HG03139 (cell line): ENCODE results near the gene HOXA6.

Experiments used
- ATAC-seq: cut with Tn5 transposase; IDR thresholded peaks from one replicate; pipeline ENCODE4 v1.9.1; 2021; ENCODE audit not compliant: unreplicated experiment

Gene HOXA6

GRCh38 chr7:27185013-27185853, 37.7 kb upstream of the HOXA6 start, which contains the start of gene HOXA11:
TSS of gene HOXA11 (minus strand) at chr7:27185232. CDS start at chr7:27185144, 88 bp downstream.
- ATAC-seq = no peak

DNA sequence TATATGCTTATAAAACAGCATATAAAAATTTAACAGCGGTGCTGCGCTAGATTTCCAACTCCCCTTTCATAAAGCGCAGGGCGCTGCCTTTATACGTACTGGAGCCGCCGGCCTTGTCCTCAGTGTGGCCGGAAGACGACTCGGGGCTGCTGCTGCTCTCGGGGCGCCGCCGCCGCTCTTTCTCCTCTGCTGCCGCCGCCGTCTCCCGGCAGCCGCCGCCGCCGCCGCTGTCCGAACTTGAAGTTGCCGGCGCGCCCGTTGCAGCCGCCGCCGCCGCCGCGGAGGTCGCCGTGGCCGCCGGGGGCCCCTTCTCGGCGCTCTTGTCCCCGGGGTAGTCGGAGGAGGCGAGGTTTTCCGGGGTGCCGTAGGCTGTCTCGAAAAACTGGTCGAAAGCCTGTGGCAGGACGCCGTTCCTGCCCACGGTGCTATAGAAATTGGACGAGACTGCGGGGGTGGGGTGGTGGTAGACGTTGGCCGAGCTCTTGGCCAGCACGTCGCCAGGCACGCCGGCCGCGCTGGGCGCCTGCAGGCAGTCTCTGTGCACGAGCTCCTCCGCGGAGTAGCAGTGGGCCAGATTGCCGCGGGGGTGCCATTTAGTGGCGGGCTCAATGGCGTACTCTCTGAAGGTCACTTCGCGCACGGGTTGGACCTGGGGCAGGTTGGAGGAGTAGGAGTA, 36.9 kb upstream of the HOXA6 start:
- no peak for ATAC-seq

DNA sequence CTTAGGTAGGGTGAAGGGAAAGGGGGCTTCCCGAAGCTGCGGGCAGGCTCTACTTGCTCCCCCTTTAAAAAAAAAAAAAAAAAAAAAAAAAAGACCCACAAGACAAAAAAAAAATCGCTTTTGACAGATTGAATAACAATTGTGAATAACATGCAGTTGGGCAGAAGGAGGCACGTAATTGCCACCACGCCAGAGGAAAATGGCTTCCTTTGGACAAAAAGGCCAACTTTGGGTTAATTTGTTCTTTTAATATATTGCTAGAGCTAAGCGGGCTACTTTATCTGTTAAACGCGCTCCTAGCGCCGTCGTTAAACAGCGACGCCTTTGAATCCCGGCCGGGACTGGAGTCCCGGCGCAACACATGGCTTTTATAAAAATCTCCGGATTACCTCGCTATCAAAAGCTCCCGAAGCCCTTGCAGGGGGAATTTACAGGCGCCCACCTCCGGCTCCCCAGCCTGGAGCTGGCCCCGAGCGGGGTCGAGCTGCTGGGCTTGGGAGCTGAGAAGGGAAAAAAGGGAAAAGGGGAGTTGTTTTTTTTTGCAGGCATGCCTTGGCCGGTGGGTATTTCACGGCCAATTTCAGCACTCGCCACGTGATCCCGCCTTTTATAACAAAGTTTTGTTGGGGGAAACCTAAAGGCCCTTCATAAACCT, 36.2 kb upstream of the HOXA6 start:
- ATAC-seq = no peak

GRCh38 chr7:27182861-27183681, 35.5 kb upstream of the HOXA6 start:
- ATAC-seq = no peak

- ATAC-seq = no peak
Measured at GRCh38 chr7:27182285-27182841, 34.8 kb upstream of the HOXA6 start.

DNA sequence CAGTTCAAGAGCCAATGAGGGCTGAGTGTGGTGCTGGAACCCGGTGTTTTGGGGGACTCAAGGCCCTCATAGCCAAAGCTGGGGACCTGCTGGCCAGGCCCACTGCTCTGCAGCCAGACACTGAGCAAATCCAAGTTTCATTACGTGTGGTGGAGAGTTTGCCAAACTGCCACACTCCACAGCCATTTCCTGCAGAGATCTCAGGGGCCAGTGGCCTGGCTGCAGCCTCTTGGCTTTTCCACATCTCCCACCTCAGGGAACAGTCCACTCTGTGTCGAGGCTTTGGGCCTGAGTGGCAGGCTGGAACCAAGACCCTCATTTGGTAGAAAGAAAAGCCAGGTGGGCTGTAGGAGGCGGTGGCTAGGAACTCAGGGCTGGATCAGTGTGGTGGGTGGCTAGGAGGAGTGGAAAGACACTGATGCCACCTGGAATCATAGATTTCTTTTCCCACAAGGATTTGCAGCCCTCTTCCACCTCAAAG, 34.3 kb upstream of the HOXA6 start:
- no peak for ATAC-seq

DNA sequence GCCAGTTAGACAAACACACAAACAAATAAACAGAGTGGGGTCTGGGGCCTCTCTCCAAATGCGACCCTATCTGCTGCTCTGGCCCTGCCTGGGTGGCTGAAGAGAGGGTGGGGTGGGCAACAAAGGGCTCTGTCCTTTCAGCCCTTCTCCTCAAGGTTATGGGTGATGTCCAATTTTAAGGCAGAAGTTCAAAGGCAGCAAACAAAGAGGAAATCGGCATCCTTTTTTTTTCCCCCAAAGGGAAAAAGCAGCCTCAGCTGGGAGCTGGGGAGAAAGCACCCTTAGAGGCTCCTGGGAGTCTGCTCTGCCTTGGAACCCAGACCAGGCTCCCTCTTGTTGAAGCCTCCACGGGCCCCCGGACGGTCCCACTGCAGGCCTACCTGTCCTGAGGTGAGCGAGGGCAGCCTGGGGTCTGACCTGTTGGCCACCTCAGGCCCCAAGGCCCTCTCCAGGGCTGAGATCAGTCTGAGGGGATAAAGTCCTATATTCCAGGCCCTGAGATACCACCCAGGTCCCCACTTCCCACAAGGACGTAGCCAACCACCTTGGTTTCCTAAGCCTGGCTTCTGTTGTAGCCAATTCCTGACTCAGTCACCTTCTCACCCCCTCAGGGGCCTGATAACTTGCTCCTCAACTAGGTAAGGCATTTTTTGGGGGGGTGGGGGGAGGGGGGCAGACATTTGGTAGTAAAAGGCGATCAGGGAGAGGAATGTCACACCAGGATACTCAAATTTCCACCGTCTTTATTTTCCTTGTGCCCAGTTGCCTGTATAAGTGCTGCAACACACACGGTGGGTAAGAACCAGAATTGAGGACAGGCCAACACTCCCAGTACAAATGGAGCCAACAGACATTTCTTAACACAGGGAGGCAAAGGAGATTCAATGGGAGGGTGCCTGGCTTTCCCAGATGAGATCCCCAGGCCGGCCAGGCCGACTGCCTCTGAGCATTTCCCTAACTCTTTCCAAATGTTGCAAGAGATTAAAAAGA, 33.2 kb upstream of the HOXA6 start:
- ATAC-seq = no peak

GRCh38 chr7:27179503-27180430, 32.2 kb upstream of the HOXA6 start:
- no peak for ATAC-seq

DNA sequence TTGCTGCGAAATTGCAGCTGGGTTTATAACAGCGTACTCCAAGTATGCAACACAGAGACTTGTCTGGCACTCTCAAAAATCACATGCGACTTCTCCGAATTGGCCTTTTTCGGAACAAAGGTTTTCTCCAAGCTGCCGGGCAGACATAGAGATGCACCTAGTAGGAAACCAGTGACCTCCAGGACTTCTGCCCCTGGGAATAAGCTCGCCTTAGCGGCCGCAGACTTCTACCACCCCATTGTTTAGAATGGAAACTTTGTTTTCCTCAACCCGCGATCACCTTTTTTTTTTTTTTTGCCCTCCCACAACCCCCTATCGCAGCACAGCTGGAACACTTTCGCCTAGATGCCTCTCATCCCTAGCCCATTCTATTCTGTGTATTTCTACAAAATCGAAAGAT, 31.5 kb upstream of the HOXA6 start:
- ATAC-seq = no peak

DNA sequence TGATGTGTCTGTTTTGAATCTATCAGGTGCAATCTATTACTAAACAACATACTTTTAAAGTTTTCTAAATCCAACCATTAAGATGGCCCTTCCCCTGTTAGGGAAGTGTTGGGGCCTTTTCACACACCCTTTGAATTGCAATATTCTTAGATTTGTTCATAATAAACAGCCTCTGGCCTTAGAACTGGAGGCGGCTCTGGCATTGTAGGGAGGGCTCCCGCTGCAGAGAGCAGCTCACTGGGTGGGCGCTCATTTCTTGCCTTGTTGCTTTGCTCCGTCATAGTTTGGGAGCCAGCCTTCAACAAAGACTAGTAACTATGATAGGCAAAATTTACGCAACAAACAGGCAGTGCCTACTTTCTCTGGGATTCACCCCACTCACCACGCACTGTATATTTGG, 30.8 kb upstream of the HOXA6 start:
- no peak for ATAC-seq

GRCh38 chr7:27177795-27178320, 30.3 kb upstream of the HOXA6 start:
- no peak for ATAC-seq

GRCh38 chr7:27176962-27177794, 29.6 kb upstream of the HOXA6 start:
- no peak for ATAC-seq

DNA sequence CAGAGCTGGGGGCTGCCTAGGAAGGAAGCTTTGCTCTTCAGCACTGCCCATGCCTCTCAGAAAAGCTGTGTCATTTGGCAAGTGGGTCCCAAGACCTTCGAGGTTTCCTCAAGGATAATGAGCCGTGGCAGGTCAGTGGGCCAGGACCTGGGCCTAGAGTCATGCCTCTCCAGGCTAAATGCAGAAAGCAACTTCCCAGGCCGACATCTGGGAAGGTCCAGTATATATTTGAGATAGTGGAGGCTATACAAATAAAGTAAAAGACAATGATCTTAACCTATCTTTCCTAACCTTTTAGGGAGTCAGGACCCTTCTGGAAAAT, 28.9 kb upstream of the HOXA6 start:
- no peak for ATAC-seq

DNA sequence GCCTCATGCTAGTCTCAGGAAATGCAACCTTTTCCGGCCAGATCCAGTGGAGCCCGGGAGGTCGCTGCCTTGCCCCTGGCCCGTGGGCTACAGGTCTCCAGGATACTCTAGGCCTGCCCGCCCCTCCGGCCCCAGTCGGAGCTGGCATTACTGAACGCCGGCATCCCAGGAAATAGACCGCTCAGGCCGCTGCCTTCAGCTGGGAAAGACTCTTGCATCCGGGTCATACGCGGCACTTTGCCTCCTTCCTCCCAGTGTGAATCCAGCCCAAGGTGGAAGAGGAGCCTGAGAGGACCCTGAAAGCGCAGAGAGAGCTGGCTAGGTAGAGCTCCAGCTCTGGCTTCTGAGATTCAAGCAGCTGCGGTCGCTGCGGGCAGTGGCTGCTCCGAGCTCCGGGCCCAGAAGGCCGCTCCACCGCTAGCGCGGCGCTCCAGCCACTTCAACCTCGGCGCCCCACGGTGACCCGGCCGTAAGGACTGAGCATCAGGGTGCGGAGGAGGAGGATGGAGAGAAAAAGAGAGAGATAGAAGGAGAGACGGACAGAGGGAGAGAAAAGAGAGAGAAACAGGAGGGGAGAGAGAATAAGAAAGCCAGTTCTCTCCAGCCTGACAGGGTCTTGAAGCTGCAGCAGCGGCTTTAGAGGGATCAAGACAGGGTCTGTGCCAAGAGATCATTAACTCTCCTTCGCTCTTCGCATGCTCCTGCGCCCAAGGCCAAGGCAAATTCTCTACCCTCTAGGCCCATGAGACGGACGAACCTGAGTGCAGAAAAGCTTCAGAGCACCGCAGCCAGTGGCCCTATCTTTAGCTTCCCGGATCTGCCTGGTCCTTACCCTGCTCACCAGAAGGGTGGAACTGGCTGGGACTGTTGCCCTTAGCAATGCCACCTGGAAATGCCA, 28.3 kb upstream of the HOXA6 start:
- no peak for ATAC-seq

GRCh38 chr7:27174874-27175625, 27.5 kb upstream of the HOXA6 start:
- no peak for ATAC-seq
